WTC11 (cell line): Measurements from ENCODE around the gene OGFOD3. TPM values are rescaled to one million over a fixed set of nuclear protein-coding genes. Genes with fewer than 3 reads are reported as not detected.

ENCODE experiments used
- ATAC-seq: fragments of 200-7000 bp; cut with Tn5 transposase; 2 replicates; pipeline ENCODE4 v1.10.0; 2021; ENCODE audit warnings: mild to moderate bottlenecking, moderate library complexity
- CTCF ChIA-PET: fragments of 300-600 bp; sonication (Branson Sonifier 250); formaldehyde crosslinking; loops from one replicate; lab custom pipeline; 2021; ENCODE audit warnings: antibody characterized with exemption; lab: Charles Lee
- POLR2A ChIA-PET: fragments of 350-600 bp; sonication (Branson Sonifier 250); formaldehyde crosslinking; loops from one replicate; lab custom pipeline; 2021; ENCODE audit warnings: antibody characterized with exemption; lab: Charles Lee
- DNase-seq: peaks from one replicate; pipeline ENCODE4 v3.0.0; 2021; ENCODE audit warnings: low spot score
- H3K27ac Mint-ChIP-seq: 2 replicates; pipeline ENCODE4 v1.8.0; 2021; ENCODE audit warnings: mixed read lengths
- H3K27me3 Mint-ChIP-seq: 2 replicates; pipeline ENCODE4 v1.8.0; 2021; ENCODE audit warnings: low read depth, mild to moderate bottlenecking, moderate library complexity, mixed read lengths
- H3K36me3 Mint-ChIP-seq: 2 replicates; pipeline ENCODE4 v1.8.0; 2021; ENCODE audit warnings: mixed read lengths
- H3K4me1 Mint-ChIP-seq: 2 replicates; pipeline ENCODE4 v1.8.0; 2022; ENCODE audit warnings: mixed read lengths
- H3K4me3 Mint-ChIP-seq: 2 replicates; pipeline ENCODE4 v1.8.0; 2021; ENCODE audit warnings: mild to moderate bottlenecking, moderate library complexity, mixed read lengths
- H3K9me3 Mint-ChIP-seq: 2 replicates; pipeline ENCODE4 v1.8.0; 2021; ENCODE audit warnings: mixed read lengths
- ARID4B ChIP-seq: sonication (generic); formaldehyde crosslinking; IDR thresholded peaks from 2 replicates; pipeline ENCODE4 v1.8.0; 2023; ENCODE audit warnings: missing genetic modification reagents, mild to moderate bottlenecking, borderline replicate concordance
- ATF1 ChIP-seq: sonication (generic); formaldehyde crosslinking; IDR thresholded peaks from 2 replicates; pipeline ENCODE4 v1.8.1; 2023; ENCODE audit warnings: mild to moderate bottlenecking, moderate library complexity, missing genetic modification reagents
- CREB1 ChIP-seq: sonication (generic); formaldehyde crosslinking; IDR thresholded peaks from 2 replicates; pipeline ENCODE4 v1.8.0; 2023; ENCODE audit warnings: mild to moderate bottlenecking, missing genetic modification reagents
- E2F4 ChIP-seq: sonication (generic); formaldehyde crosslinking; IDR thresholded peaks from 2 replicates; pipeline ENCODE4 v1.8.1; 2022; ENCODE audit warnings: low read depth, mild to moderate bottlenecking, moderate library complexity, missing genetic modification reagents, borderline replicate concordance
- ELF4 ChIP-seq: sonication (generic); formaldehyde crosslinking; IDR thresholded peaks from 2 replicates; pipeline ENCODE4 v1.8.1; 2022; ENCODE audit warnings: low read depth, mild to moderate bottlenecking, moderate library complexity, missing genetic modification reagents
- EMX1 ChIP-seq: fragments of 250-450 bp; sonication (Bioruptor Pico); IDR thresholded peaks from 2 replicates; pipeline ENCODE4 v1.8.0; 2021; ENCODE audit warnings: mild to moderate bottlenecking
- GABPB1 ChIP-seq: sonication (generic); formaldehyde crosslinking; IDR thresholded peaks from 2 replicates; pipeline ENCODE4 v1.8.1; 2023; ENCODE audit warnings: mild to moderate bottlenecking, missing genetic modification reagents
- GRHL2 ChIP-seq: fragments of 250-450 bp; sonication (Bioruptor Pico); IDR thresholded peaks from 2 replicates; pipeline ENCODE4 v1.8.0; 2022; ENCODE audit warnings: mild to moderate bottlenecking, moderate library complexity; ENCODE audit not compliant: insufficient replicate concordance, severe bottlenecking
- GTF2I ChIP-seq: fragments of 250-450 bp; sonication (Bioruptor Pico); conservative IDR thresholded peaks from 2 replicates; pipeline ENCODE4 v1.4.0; 2021; ENCODE audit warnings: mild to moderate bottlenecking
- MYBL2 ChIP-seq: sonication (generic); formaldehyde crosslinking; IDR thresholded peaks from 2 replicates; pipeline ENCODE4 v1.8.1; 2023; ENCODE audit warnings: mild to moderate bottlenecking, moderate library complexity, missing genetic modification reagents
- SMAD3 ChIP-seq: sonication (generic); formaldehyde crosslinking; IDR thresholded peaks from 2 replicates; pipeline ENCODE4 v1.8.0; 2022; ENCODE audit warnings: missing genetic modification reagents, mild to moderate bottlenecking, borderline replicate concordance
- TEAD4 ChIP-seq: sonication (generic); formaldehyde crosslinking; IDR thresholded peaks from 2 replicates; pipeline ENCODE4 v1.8.0; 2022; ENCODE audit warnings: mild to moderate bottlenecking, missing genetic modification reagents
- ZNF263 ChIP-seq: sonication (generic); formaldehyde crosslinking; IDR thresholded peaks from 2 replicates; pipeline ENCODE4 v1.8.1; 2022; ENCODE audit warnings: low read depth, mild to moderate bottlenecking, moderate library complexity, missing genetic modification reagents
- ZNF317 ChIP-seq: sonication (generic); formaldehyde crosslinking; IDR thresholded peaks from 2 replicates; pipeline ENCODE4 v1.8.1; 2023; ENCODE audit warnings: low read depth, mild to moderate bottlenecking, moderate library complexity, missing genetic modification reagents, borderline replicate concordance
- ZNF416 ChIP-seq: fragments of 250-450 bp; sonication (Bioruptor Pico); IDR thresholded peaks from 2 replicates; pipeline ENCODE4 v1.9.0; 2021; ENCODE audit warnings: mild to moderate bottlenecking, inconsistent platforms
- ZNF671 ChIP-seq: fragments of 250-450 bp; sonication (Bioruptor Pico); IDR thresholded peaks from 2 replicates; pipeline ENCODE4 v1.8.0; 2021; ENCODE audit warnings: mild to moderate bottlenecking
- total RNA-seq: library from RNA; stranded (reverse); gene quantifications from 3 replicates; pipeline ENCODE4 v1.2.3, GENCODE V29; 2021
- TF ChIP-seq, protein P1 (sequence below): sonication (generic); formaldehyde crosslinking; IDR thresholded peaks from 2 replicates; pipeline ENCODE4 v1.8.1; 2023; ENCODE audit warnings: mild to moderate bottlenecking, missing genetic modification reagents, moderate library complexity
- TF ChIP-seq, protein P2 (sequence below): sonication (generic); formaldehyde crosslinking; IDR thresholded peaks from 2 replicates; pipeline ENCODE4 v1.8.0; 2023; ENCODE audit warnings: missing genetic modification reagents
- TF ChIP-seq, protein P3 (sequence below): sonication (generic); formaldehyde crosslinking; IDR thresholded peaks from 2 replicates; pipeline ENCODE4 v1.8.0; 2022; ENCODE audit warnings: missing genetic modification reagents

Gene OGFOD3
- total RNA-seq, 1 experiment from 2014 or later = 20.4 TPM

GRCh38 chr17:82390860-82391435 lies 27.4 kb downstream of the OGFOD3 start:
- Mint-ChIP-seq H3K27ac (no peak overlapping the region), H3K9me3 (no peaks in the 10 kb centered on the region), H3K4me1 (no peaks in the 10 kb centered on the region), H3K4me3 (no peak overlapping the region), H3K27me3 (no peaks in the 10 kb centered on the region), H3K36me3 (no peaks in the 10 kb centered on the region)
- POLR2A ChIA-PET = no interaction called here
- no peak for DNase-seq
- TF ChIP-seq ATF1 (no peak), GABPB1 (CRISPR knock-in tag) (no peak), ARID4B (no peak), SMAD3 (CRISPR knock-in tag) (no peak), GTF2I (CRISPR knock-in tag) (no peak), TEAD4 (CRISPR knock-in tag) (no peak), ZNF317 (CRISPR knock-in tag) (no peak), ELF4 (CRISPR knock-in tag) (no peak), GRHL2 (CRISPR knock-in tag) (no peak), EMX1 (CRISPR knock-in tag) (no peak), ZNF671 (CRISPR knock-in tag) (no peak), E2F4 (no peak), CREB1 (no peak), ZNF263 (CRISPR knock-in tag) (no peak), MYBL2 (no peak), ZNF416 (no peak)
- TF ChIP-seq, protein P1, sequence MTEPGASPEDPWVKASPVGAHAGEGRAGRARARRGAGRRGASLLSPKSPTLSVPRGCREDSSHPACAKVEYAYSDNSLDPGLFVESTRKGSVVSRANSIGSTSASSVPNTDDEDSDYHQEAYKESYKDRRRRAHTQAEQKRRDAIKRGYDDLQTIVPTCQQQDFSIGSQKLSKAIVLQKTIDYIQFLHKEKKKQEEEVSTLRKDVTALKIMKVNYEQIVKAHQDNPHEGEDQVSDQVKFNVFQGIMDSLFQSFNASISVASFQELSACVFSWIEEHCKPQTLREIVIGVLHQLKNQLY = no peak
- TF ChIP-seq, protein P2, sequence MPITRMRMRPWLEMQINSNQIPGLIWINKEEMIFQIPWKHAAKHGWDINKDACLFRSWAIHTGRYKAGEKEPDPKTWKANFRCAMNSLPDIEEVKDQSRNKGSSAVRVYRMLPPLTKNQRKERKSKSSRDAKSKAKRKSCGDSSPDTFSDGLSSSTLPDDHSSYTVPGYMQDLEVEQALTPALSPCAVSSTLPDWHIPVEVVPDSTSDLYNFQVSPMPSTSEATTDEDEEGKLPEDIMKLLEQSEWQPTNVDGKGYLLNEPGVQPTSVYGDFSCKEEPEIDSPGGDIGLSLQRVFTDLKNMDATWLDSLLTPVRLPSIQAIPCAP = no peak
- TF ChIP-seq, protein P3, sequence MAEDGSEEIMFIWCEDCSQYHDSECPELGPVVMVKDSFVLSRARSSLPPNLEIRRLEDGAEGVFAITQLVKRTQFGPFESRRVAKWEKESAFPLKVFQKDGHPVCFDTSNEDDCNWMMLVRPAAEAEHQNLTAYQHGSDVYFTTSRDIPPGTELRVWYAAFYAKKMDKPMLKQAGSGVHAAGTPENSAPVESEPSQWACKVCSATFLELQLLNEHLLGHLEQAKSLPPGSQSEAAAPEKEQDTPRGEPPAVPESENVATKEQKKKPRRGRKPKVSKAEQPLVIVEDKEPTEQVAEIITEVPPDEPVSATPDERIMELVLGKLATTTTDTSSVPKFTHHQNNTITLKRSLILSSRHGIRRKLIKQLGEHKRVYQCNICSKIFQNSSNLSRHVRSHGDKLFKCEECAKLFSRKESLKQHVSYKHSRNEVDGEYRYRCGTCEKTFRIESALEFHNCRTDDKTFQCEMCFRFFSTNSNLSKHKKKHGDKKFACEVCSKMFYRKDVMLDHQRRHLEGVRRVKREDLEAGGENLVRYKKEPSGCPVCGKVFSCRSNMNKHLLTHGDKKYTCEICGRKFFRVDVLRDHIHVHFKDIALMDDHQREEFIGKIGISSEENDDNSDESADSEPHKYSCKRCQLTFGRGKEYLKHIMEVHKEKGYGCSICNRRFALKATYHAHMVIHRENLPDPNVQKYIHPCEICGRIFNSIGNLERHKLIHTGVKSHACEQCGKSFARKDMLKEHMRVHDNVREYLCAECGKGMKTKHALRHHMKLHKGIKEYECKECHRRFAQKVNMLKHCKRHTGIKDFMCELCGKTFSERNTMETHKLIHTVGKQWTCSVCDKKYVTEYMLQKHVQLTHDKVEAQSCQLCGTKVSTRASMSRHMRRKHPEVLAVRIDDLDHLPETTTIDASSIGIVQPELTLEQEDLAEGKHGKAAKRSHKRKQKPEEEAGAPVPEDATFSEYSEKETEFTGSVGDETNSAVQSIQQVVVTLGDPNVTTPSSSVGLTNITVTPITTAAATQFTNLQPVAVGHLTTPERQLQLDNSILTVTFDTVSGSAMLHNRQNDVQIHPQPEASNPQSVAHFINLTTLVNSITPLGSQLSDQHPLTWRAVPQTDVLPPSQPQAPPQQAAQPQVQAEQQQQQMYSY = no peak
- no peak for ATAC-seq
- CTCF ChIA-PET = no interaction called here
